Measurements from ENCODE around the gene ATXN7L1.

The ATXN7L1 gene

DNA sequence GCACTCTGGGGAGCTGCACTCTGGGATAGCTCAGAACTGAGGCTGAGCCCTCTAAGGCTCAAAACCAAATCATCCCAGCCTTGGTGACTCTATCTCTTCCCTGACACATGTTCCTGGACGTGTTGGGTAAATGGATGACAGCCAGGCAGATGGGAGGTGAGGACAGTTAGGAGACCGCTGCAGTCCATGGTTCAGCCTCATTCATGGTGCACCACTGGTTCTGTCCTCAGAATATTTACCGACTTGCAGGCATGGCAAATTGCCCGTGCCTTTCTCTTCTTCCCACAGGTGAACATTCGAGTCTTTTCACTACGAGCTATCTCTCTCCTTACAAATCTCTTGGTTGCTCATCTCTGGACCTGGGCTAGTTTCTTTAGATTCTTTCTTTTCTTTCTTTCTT, 214.8 kb downstream of the ATXN7L1 start:
- DNase-seq = no peak

DNA sequence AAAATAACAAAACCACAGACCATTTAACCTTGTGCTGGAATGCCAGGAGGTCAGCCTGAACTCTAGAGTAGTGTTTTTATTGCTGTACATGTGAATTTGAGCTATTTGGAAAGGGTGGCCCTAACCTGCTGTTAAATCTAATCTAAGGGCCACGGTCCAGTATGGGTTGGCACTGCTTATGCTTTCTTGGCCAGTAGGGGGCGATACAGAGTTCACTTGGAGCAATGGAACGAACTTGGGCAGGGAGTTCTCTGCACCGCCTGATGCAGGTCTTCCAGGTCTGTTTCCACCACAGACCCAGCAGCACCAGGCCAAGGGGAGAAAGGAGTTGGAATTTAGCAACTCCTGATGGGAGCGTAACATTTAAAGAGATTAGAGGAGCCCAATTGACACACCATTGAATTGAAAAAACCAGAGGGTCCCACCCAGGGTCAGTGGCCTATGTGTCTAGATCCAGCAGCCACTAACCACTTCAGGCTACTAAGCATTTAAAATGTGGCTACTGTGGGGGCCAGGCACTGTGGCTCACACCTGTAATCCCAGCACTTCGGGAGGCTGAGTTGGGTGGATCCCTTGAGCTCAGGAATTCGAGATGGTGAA, 219.4 kb downstream of the ATXN7L1 start:
- peak; percentile 69 for DNase-seq

DNA sequence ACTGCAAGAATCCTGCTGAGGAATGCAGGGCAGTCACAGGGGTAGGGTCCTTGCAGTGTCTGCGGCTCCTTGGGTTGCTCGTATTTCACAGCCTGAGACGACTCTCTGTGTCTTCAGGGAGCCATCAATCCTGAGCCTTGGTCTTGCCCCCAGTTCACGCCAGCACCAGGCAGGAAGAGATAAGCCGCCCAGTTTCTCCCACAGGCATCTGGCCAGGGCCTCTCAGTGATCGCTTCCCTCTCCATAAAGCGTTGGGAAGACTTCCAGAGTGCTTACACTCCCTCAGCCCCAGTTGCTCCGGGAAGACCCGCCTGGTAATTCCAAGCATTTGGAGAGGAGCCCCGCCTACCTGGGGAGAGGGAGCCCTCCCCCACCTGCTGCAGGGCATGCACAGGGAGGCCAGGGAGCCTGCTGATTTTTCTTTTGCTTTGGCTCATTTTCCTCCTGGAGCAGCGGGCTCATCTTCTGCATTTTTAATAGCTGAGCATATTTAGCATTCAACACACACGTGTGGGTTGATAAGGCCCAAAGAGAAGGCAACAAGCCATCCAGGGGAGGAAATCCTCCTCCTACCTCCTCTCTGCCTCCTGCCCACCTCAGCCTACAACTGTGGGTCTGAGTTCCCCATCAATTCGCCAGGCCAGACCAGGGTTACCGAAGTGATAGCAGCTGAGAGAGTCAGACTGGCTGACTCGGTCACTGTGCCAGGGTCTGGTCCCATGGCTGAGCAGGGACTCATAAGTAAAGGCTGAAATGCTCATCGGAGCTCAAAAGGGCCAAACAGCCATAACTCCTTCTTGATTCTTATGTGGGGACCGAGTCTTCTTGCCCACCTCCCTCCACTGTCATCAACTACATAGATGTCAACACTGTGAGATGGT, 220.7 kb downstream of the ATXN7L1 start:
- no peak for DNase-seq

DNA sequence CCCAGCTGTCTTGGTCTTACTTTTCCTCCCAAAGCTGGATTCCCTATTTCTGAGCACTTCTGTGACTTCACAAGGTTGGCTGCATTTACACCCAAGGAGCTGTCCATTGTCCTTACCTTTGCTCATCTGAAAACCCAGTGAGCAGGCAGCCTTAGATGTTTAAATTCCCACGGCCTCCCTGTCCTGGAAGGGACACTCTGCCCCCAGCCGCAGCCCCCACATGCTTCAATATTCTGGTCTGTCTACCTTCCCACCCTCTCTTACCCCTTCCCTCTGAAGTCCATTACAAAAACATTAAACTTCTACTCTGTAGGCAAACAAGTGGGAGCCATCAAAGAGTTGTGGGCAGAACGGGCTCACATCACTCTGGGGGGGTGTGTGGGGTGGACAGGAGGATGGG, 221.3 kb downstream of the ATXN7L1 start:
- no peak for DNase-seq

DNA sequence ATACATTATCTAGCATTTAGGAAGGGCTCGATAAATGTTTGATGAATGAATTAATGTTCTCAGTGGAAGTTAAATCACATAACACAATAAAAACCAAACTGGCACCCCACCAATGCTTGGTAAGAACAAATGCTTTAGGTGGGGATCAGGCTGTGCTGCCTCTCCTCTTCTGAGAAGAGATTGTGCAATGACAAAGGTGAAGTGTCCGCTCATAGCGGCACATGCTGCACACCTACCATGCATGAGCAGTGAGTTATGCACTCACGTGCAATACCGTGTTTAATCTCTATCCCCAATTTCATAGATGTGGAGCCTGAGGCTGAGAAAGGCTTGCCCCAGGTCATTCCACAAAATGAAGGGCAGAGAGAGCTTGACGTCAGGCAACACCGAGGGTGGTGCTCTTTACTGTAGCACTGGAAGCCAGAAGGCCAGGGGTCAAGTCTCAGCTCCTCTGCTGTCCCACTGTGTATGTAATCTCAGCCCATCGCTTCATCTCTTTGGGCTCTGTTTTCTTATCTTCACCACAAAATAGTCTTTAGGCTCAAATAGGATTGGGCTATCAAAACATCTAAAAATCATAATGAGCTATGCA, 222.2 kb downstream of the ATXN7L1 start:
- DNase-seq = no peak

DNA sequence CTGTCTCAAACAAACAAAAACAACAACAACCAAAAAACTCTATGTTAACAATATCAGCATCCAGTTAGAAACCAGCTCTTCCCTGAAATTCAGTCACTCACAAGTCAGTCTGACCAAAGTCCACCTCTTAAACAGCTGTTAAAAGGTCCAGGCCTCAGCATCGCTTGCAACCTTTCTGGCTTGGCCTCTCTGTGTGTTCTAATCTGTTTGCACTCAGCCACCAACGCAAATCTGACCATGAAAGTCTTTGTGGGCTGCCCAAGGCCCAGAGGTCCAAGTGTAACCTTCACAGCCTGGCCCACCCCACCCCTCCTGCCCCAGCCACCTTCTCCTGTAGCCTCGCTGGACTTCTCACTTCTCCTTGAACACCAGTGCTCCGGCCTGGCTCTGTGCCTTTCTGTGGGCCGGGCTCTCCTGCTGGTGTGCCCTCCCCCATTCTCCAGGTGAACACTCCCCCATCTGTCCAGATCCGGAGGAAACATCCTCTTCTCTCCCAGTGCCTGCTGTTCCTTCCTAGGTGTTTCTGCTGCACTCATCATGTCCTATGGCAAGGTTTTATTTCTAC, 222.9 kb downstream of the ATXN7L1 start:
- DNase-seq = no peak

DNA sequence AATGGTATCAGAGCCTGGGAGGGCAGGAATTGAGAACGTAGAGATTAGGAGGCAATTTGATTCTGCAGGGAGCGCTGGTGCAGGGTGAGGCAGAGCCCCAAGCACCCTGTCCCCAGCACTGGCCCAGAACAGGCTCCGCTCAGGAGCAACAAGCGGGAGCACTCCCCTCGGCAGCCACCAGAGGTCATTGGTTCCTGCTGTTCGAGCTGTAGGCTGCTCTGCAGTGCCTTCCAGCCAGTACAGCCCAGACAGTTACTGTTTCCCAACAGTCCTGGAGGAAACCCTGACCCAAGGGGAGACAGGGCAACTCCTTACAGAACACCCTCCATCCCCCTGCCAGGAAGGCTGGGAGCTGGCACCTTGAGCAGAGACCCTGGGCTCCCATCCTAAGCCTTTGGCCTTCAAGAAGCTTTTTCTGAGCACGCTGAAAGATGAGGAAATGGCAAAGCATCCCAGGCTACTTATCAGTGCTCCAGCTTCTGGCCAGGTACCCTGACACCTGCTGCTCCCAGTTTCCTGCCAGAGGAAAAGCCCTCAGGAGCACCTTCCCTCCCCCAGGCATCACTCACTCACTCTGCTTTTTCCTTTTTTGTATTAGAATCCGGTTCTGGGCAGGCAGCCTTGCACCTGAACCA, 223.9 kb downstream of the ATXN7L1 start:
- peak; percentile 67 for DNase-seq

DNA sequence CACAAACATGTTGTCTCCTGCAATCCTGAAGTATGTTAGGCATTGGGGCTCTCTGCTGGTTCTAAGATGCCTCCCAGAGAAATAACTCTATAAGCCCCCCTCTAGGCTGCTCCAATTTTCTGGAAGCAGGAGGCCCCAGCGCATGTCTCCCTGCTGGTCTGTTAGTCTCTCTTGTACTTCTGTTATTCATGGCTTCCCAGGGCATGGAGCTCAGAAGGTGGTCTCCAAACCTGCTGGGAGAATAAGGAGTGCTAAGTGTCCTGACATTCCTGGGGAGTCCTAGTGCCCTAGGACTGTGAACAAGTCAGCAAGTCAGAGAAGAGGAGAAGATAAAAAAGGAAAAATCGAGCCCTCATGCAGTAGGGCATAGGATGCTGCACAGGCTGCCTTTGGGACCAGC, 224.6 kb downstream of the ATXN7L1 start:
- no peak for DNase-seq

DNA sequence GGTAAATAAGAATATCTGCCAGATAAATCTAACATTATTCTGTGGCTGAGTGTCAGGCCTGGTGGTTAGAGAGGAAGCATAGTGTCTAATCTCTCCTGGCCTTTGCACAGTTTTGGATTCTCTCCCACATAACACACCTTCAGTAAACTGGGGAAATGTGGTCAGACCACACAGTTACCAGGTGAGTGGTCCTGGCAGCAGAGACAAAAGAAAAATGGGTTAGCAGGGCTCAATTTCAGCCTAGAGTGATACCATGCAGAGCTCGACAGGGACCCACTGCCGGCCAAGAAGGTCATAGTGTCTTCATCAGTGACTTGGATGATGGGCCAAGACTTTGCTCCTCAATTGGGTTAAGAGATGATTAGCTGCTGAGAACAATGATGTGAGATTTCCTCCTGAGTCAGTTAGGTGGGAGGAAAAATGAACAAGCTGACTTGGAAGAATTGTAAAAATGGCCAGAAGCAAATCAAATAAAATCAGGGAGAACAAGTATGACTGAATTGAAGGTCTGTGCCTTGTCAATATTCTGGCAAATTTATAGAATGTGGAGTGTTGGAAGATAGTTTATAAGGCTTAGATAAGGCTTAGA, 225.9 kb downstream of the ATXN7L1 start:
- DNase-seq = no peak

DNA sequence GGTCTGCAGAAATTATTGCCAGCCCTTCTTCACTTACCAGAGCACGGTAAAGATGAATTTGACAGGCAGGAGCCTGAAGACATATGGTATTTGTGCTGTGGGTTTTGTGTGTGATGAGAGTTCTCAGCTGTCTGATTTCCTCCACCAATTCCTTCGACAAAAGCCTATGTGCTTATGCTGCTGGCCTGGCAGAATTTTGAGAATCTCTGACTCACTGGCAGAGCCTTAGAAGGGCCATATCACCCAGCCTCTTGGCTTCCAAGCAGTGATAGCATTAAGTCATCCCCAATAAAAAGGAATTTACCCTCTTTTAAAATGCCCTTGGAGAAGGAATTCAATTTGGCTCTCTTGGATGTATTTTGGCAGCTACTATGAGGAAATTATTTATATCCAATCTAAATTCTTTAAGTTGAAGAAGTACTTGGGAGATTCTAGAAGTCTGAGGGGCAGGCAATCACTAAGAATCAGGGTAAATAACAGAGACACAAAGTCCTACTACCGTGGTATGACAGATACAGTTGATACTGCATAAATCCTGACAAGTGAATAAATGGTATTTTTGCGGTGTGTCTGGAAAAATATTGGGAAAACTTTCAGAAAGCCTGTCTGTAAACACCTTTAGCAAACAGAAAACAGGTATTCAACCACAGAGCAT, 226.5 kb downstream of the ATXN7L1 start:
- DNase-seq = no peak

DNA sequence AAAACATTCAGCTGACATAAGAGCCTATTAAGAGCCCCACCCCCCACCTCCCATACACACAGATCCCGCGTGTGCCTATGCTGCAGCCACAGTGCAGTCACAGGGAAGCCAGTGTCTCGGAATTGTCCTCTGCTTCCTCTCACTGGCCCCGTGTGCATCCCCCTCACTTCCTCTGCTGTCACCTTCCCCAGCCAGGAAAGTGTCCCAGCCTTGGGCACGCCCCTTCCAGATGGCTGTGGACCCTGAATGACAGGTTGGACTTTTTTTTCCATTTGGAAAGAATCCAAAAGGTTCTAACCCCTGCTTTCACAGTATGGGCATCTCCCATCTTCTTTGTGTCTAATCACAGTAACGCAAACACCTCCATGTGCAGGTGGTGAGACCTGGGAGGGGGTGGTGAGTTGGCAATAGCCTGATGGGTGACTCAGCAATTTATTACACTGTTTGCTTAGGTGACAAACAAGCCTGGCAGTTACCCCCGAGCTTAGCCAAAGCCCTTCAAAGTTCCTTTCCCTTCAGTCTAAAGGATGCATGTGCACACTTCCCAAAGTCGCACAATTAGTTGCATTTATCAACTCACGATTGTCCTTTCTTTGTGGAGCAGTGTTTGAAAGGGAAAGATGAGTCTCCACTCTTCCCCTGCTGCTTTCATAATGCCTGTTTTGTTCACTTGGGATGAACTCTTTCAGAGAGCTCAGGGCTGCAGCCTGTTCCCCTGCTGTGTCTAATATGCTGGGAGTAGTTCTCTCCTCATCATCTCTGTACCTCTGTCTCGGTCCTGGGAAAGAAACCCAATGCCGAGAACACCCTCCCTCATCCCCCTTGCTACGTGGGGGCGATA, 227.6 kb downstream of the ATXN7L1 start:
- no peak for DNase-seq

DNA sequence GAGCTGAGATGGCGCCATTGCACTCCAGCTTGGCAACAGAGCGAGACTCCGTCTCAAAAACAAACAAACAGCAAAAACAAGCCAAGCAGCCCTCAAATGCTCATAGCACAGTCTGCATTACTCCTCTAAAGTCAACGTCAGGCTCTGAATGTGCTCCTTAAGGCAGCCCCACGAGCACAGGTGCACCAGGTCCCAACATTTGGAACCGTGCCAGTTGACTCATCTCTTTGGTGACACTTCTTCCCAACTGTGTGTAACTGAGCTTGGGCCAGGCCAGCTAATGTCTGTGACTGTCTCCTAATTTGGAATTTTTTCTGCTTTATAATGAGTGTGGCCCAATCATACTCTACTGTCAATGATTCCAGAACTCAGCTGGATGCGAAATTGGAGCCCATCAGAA, 228.8 kb downstream of the ATXN7L1 start:
- no peak for DNase-seq

DNA sequence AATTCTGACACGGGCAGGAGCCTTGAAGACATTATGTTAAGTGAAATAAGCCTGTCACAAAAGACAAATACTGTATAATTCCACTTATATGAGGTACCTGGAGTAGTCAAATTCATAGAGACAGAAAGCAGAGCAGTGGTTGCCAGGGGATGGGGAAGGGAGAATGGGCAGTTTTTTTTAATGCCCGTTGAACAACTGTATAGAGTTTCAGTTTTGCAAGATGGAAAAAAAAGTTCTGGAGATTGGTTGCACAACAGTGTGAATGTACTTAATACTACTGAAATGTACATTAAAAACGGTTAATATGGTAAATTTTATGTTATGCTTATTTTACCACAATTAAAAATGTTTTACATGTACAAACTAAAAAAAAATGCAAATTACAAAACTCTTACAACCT, 231.5 kb downstream of the ATXN7L1 start:
- no peak for DNase-seq

DNA sequence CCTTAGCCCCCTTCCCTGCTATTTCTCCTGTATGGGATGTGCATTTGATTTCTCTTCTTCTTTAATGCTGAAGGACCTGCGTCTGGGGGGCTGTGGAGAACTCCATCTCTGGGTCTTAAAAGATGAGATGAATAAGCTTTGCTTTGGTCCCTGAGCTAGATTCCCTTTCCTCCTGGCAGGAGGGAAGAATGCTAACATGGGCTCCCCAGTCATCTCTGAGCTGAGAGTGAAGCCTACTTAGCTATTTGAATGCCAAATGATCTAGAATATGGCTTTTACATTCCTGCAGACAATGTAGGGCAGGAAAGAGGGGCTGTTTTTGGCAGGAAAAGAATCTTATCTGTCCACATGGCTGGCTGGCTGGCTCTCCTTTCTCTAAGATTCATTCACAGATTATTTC, 232.5 kb downstream of the ATXN7L1 start:
- DNase-seq = no peak

DNA sequence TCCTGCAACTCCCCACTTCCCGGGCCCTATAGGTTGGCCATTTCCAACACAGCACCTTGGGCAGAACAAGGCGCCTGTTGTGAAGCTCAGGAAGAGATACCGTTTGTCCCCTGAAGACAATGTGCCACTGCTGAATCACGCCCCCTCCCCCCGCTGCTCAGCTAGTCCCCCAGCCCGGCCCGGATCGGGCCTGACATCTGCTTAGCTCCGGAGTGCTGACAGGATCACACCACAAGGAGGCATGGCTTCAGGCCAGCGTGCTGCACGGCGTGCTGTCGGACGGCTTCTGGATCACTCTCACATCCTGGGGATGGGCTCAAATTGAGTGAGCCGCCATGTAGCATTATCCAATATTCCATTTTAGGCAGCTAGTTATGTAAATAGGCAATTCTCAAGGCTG, 233.0 kb downstream of the ATXN7L1 start:
- DNase-seq = no peak

DNA sequence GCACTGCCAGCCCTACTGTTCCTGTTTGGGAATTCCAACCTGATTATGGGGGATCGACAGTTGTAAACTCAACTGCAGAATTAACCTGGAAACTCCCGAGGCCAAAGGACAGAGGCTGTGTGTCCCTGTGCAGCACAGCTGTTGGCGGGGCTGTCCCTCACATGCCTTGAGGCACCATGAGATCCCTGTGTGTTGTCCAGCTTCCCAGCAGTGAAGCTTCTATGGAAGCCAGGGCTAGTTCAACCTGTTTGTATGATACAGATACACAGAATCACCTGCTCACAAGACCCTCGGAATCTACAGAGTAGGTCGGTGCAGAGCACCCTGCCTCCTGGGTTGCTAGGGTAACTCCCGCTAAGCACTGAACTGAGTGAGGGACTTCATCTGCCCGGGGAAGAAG, 234.1 kb downstream of the ATXN7L1 start:
- DNase-seq = no peak

DNA sequence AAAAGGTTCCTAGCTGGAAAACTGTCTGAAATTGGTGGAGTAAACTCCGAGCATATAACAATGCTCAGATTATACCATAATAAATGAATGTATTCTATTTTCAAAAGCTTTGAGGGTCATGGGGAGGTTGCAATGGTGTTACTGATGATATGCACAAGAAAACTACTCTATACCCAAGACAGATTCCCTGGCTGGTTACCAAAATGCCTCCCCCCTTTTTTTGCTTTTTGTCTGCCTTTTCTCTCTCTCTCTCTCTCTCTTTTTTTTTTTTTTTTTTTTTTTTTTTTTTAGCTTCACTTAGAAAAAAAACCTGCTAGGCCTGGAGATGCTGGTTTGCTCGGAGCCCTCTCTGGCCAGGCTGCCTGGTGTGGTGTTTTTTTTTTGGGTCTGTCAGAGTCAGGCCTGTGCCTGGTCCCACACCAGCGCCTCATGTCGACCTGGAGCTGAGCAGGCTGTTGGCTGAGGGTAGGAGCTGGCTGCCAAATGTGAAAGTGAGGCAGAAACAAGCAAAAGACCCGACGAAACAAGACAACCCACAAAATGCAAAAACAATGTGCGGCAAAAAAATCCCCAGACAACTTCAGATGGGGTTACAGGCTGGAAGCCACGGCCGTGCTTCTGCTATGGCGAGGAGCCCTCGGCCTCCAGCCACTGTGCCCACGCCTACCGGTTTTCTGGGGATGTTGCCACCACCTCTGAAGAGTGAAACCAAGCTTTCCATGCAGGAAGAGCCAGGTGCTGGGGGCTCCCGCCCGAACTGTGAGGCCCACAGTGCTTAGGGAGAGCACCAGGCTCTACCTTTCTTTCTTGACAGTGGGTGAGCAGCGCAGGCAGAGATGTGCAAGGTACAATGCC, 235.2 kb downstream of the ATXN7L1 start:
- no peak for DNase-seq

DNA sequence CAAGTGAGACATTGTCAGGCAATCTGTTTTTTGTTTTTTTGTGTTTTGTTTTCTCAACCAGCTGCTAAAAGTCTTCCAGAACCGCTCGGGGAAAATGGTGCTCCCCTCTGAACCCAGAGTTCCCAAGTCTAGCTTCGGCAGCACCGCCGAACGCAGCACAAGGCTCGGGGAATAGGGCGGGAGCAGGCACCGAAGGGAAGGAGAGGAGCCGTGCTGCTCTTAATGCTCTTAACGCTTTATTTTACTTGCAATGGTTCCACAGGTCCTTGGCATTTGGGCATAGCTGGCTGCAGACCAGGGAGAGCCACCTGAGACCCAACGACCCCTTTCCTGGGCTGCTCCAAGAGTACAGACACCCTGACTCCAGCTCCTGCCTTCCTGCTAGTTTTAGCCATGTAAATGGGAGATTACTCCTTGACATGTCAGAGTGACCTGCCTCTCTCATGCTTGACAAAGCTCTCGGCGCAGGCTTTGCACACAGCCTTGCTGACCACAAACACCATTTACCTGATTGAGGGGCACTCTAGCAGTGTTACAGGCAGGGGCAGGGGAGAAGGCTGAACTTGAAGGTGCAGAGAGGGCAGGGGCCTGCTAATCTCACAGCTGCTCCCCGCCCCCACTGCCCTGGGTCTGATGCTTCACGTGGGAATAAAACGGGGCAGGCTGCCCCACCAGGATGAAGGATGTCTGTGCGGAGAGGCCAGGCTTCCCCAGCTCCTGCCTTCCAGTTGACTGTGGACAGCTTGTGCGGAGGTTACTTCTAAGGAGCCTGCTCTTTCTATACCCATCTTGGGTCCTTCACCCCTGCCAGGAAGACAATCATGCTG, 236.5 kb downstream of the ATXN7L1 start:
- no peak for DNase-seq

DNA sequence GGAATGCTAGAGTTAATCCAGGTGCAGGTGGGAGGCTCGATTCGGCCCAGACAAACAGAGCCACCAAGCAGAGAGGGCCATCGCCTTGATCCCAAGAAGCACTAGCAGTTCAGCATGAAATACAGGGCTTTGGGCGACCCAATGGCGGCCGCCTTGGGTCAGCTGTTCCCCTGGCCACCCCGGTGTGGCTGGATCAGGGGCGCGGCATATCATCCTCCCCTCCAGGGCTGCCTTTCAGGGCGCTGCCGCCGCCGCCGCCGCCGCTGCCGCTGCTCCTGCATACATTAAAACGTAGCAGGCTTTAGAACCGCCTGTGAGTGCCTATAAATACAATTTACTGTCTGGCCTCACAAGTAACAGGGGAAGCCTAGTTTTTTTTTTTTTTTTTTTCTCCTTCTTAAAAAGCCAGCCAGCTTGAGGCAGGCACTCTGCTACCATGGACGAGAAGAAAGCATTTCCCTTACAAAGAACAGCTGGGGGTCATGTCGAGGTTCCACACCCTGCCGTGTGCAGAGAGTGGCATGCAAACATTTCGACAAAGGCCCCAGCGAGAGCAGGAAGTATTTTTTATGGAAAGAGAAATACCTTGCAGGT, 237.4 kb downstream of the ATXN7L1 start:
- no peak for DNase-seq
